Measurements from ENCODE around the gene RASGEF1B.

Gene RASGEF1B

DNA sequence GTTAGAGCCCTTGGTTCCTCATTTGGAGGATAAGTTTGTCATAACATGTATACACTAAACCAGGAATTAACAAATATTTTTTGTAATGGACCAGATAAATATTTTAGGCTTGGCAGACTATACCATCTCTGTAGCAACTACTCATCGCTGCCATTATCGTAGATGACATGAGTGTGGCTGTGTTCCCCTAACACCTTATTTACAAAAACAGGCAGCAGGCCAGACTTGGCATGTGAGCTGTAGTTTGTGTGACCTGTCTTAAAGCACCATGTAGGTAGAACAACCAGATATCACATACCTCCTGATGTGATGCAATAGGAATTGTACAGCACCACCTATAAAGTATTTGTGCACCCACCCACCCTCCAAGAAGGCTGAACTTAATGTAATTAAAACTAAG is 82.0 kb downstream of the RASGEF1B start:
- no peak for DNase-seq

DNA sequence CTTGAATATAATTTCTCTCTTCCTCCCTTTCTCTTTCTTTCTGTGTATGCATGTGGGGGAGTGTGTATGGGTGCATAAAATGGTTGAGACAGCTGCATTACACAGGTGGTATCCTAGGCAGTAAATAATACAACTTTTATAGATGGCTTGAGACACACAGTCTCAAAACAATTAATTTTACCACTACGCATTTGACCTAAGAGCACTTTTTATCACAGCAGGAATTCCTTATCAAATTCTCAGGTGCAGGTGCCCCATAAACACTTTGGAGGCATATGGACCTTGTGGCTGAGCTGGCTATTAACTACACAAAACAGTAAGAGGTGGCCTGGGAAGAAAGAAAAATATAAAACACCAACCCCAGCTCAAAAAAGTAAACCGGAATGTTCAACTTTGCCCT is 91.3 kb downstream of the RASGEF1B start:
- no peak for DNase-seq

GRCh38 chr4:81378386-81378785 is 93.3 kb downstream of the RASGEF1B start:
- no peak for DNase-seq

DNA sequence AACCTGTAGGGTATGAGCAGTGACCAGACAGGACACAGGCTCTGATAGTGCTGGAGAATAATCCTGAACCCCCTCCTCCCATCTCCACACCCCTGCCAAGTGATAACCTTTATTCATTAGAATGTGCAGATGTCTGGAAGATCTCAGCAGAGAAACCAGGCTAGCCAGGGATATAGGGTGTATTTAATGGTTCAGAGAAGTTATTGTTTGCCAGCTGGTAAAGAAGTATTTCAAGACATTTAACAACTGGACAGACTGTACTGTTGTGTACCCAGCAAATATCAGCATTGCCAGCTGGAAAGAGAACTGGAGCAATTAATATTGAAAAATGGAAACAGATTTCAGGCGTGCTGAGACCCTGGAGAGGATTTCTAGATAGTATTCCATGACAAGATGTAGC is 94.5 kb downstream of the RASGEF1B start:
- no peak for DNase-seq

DNA sequence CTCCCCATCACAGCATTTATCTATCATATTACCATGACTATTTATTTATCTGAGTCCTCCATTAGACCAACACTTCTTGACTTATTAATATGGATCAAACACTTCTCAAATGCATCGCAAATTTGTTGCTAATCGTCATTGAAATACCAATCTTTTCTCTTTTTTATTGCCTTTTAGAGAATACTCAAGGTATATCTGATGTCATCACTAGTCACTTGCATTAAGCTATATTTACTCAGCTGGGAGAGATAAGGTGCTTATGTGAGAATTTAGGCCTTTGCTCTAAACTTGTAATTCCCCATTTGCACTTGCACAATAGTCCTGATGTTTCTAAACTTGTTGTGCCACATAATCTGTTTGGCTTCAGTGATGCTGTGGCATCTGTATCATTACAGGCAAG is 95.0 kb downstream of the RASGEF1B start:
- DNase-seq: no peak
